Glutamatergic neuron (in vitro differentiated cells): ENCODE measurements around the gene TEX26. TPM values are rescaled to one million over a fixed set of nuclear protein-coding genes. Genes with fewer than 3 reads are reported as not detected.

Experiments
- DNase-seq: peaks from one replicate; pipeline ENCODE4 v3.0.0; 2022
- H3K27ac Mint-ChIP-seq: one replicate; pipeline ENCODE4 v1.8.0; 2020; ENCODE audit warnings: mild to moderate bottlenecking, mixed read lengths, inconsistent platforms; ENCODE audit not compliant: unreplicated experiment
- H3K27me3 Mint-ChIP-seq: one replicate; pipeline ENCODE4 v1.8.0; 2020; ENCODE audit warnings: mild to moderate bottlenecking, moderate library complexity, mixed read lengths, inconsistent platforms; ENCODE audit not compliant: unreplicated experiment
- H3K36me3 Mint-ChIP-seq: one replicate; pipeline ENCODE4 v1.8.0; 2020; ENCODE audit warnings: mild to moderate bottlenecking, mixed read lengths, inconsistent platforms; ENCODE audit not compliant: unreplicated experiment
- H3K4me1 Mint-ChIP-seq: one replicate; pipeline ENCODE4 v1.8.0; 2020; ENCODE audit warnings: mild to moderate bottlenecking, low read depth, mixed read lengths, inconsistent platforms; ENCODE audit not compliant: unreplicated experiment
- H3K4me3 Mint-ChIP-seq: one replicate; pipeline ENCODE4 v1.8.0; 2020; ENCODE audit warnings: mild to moderate bottlenecking, mixed read lengths, inconsistent platforms; ENCODE audit not compliant: unreplicated experiment
- H3K9me3 Mint-ChIP-seq: one replicate; pipeline ENCODE4 v1.8.0; 2020; ENCODE audit warnings: mild to moderate bottlenecking, moderate library complexity, mixed read lengths, inconsistent platforms; ENCODE audit not compliant: unreplicated experiment
- CTCF ChIP-seq: fragments of 200-600 bp; sonication (generic); IDR thresholded peaks from one replicate; pipeline ENCODE4 v1.5.0; 2021; ENCODE audit not compliant: partially characterized antibody, unreplicated experiment
- total RNA-seq: library from RNA; stranded (reverse); fragmentation: NEBNext Ultra II Directional; extraction: Animal tissue kit (Norgen Biotek cat#: 25700); gene quantifications from one replicate; pipeline ENCODE4 v1.2.1, GENCODE V29; 2021; ENCODE audit not compliant: unreplicated experiment

The TEX26 gene
- total RNA-seq, 1 donor from 2014 or later, result not detected

GRCh38 chr13:30934381-30934780 lies 1.9 kb downstream of the TEX26 start:
- Mint-ChIP-seq H3K4me3 (no peak overlapping the region), H3K4me1 (peaks cover 15% of the 10 kb centered on the region), H3K36me3 (peaks cover 4% of the 10 kb centered on the region), H3K27ac (no peak overlapping the region), H3K27me3 (peaks cover 7% of the 10 kb centered on the region), H3K9me3 (peaks cover 10% of the 10 kb centered on the region)
- TF ChIP-seq CTCF, result peak; percentile 18
- DNase-seq, result peak; percentile 20

DNA sequence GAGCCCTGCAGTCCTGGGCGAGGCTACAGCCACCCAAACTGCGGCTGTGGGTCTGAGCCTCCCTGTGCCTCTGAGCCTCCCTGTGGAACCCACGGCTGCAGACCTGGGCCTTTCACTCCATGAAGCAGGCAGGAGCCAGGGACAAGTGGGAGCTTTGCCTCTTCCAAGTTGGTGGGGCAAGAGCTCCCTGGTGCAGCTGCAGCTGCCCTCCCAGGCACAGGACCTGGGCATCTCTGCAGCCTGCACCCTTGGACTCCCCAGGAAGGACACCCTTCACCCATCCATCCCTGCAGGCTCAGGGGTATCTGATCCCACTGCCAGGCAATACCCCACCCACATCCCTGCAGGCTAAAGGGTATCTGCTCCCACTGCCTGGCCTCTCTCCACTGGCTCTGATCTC lies 2.3 kb downstream of the TEX26 start:
- no peak overlapping the region for H3K27ac Mint-ChIP-seq
- DNase-seq, result no peak

DNA sequence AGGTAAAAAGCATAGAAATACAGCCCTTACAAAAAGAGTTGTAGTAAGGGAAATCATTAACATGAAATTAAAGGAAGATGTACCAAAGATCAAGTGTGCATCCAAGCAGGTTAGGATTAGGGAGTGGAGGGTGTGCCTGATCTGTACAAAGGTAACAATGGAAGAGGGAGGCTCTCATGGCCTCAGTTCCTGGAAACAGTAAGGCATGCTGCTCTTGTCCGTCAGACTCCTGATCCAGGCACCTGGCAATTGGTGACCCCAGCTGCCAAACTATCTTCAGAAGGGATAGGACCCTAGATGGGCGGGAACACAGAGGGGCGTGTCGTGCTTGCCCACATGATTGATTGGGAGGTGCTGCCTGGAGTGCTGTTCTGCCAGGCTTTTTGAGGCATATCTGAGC lies 4.5 kb downstream of the TEX26 start:
- Mint-ChIP-seq H3K4me3 (no peak overlapping the region), H3K27me3 (peaks cover 6% of the 10 kb centered on the region), H3K36me3 (peaks cover 4% of the 10 kb centered on the region), H3K4me1 (peaks cover 11% of the 10 kb centered on the region), H3K27ac (no peak overlapping the region), H3K9me3 (peaks cover 10% of the 10 kb centered on the region)
- no peak for TF ChIP-seq CTCF
- DNase-seq, result no peak

More for the DNA sequence above, 2.3 kb downstream of the TEX26 start:
- H3K27me3 Mint-ChIP-seq, result peaks cover 6% of the 10 kb centered on the region
- peaks cover 10% of the 10 kb centered on the region for H3K9me3 Mint-ChIP-seq
- no peak for TF ChIP-seq CTCF
- peaks cover 4% of the 10 kb centered on the region for H3K36me3 Mint-ChIP-seq
- peaks cover 15% of the 10 kb centered on the region for H3K4me1 Mint-ChIP-seq
- no peak overlapping the region for H3K4me3 Mint-ChIP-seq

- H3K4me1 Mint-ChIP-seq, result no peaks in the 10 kb centered on the region
- H3K27ac Mint-ChIP-seq, result no peak overlapping the region
- no peak overlapping the region for H3K4me3 Mint-ChIP-seq
- TF ChIP-seq CTCF, result no peak
- H3K27me3 Mint-ChIP-seq, result no peaks in the 10 kb centered on the region
- peaks cover 7% of the 10 kb centered on the region for H3K36me3 Mint-ChIP-seq
- no peak for DNase-seq
- H3K9me3 Mint-ChIP-seq, result no peaks in the 10 kb centered on the region
These were observed 11.4 kb downstream of the TEX26 start for GRCh38 chr13:30943881-30944280.

- TF ChIP-seq CTCF, result no peak
- Mint-ChIP-seq H3K9me3 (no peaks in the 10 kb centered on the region), H3K27ac (no peak overlapping the region), H3K4me3 (no peak overlapping the region), H3K27me3 (no peaks in the 10 kb centered on the region), H3K36me3 (peaks cover 7% of the 10 kb centered on the region), H3K4me1 (no peaks in the 10 kb centered on the region)
- DNase-seq, result no peak
These were observed 24.9 kb downstream of the TEX26 start for GRCh38 chr13:30957258-30957943.
